Caki2 (cell line): Measurements from ENCODE around the gene ADRM1. TPM values are rescaled to one million over a fixed set of nuclear protein-coding genes. Genes with fewer than 3 reads are reported as not detected.

ENCODE experiments used
- DNase-seq: peaks from one replicate; pipeline ENCODE4 v3.0.0-alpha.2; 2015; ENCODE audit warnings: low read depth
- in situ Hi-C: cut with HindIII; loops from 2 replicates; pipeline ENCODE4 v1.10.0; 2016; ENCODE audit warnings: low sequenced_read_pairs, low pct_unique_long_range_greater_than_20kb, mixed read lengths
- total RNA-seq: library from RNA; depleted of rRNA; stranded (reverse); fragments of >200 nt; shearing (Covaris generic); gene quantifications from 2 replicates; pipeline ENCODE4 v1.2.3, GENCODE V29; 2014; ENCODE audit warnings: low replicate concordance; rRNA removed

ADRM1 gene, protein sequence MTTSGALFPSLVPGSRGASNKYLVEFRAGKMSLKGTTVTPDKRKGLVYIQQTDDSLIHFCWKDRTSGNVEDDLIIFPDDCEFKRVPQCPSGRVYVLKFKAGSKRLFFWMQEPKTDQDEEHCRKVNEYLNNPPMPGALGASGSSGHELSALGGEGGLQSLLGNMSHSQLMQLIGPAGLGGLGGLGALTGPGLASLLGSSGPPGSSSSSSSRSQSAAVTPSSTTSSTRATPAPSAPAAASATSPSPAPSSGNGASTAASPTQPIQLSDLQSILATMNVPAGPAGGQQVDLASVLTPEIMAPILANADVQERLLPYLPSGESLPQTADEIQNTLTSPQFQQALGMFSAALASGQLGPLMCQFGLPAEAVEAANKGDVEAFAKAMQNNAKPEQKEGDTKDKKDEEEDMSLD
- 213 and 243 TPM in 2 replicates for total RNA-seq

DNA sequence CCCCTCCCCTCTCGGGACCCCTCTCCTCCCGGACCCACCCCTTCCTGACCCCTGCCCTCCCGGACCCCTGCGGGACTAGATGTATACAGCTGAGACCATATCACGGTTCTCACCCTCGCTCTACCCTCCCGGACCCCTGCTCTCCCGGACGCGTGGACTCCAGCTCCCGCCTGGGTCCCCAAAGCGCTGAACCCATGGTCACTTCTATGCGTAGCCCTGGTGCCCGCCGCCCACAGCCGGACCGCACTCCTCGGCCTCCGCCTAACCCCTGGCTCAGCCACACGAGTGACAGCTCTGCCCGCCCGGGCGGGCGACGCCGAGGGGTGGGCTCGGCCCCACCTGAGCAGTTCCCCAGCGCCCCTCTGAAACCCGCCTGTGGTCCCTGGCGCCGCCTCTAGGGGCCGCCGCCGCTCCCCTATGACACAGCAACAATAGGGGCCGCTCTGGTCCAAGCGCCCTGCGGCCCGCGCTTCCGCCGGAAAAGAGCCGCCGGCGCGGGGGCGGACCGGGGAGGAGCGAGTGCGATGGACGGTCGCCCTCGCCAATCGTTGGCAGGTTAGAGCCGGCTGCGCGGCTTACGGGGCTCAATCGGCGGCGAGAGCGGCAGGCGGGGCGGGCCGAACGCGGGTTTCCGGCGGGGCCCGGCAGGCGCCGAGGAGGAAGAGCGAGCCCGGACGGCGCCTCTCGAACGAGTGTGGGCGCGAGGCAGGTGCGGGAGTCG lies at the start of gene ADRM1:
Gene ADRM1 (plus strand): TSS at position 657 of the 721 bp plus-strand sequence. CDS start 572 bp downstream, outside the sequence.
- DNase-seq, result peak; percentile 99
- in situ Hi-C loops, result no loop called here

DNA sequence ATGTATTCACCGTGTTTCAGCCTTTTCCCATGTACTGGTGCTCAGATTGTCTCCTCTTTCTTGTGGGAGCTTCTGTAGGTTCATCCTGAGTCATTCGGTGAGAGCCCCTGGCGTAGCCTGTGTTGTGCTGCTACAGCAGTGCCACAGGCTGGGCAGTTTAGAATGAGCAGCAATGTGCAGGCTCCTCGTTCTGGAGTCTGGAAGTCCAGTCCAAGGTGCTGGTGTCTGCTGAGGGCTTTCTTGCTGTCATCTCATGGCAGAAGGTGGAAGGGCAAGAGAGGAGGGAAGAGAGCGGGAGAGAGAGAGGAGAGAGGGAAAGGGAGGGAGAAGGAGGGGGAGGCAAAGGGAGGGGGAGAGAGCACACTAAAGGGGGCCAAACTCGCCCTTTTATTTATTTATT lies 49.4 kb upstream of the ADRM1 start:
- in situ Hi-C loops, result no loop called here
- no peak for DNase-seq

DNA sequence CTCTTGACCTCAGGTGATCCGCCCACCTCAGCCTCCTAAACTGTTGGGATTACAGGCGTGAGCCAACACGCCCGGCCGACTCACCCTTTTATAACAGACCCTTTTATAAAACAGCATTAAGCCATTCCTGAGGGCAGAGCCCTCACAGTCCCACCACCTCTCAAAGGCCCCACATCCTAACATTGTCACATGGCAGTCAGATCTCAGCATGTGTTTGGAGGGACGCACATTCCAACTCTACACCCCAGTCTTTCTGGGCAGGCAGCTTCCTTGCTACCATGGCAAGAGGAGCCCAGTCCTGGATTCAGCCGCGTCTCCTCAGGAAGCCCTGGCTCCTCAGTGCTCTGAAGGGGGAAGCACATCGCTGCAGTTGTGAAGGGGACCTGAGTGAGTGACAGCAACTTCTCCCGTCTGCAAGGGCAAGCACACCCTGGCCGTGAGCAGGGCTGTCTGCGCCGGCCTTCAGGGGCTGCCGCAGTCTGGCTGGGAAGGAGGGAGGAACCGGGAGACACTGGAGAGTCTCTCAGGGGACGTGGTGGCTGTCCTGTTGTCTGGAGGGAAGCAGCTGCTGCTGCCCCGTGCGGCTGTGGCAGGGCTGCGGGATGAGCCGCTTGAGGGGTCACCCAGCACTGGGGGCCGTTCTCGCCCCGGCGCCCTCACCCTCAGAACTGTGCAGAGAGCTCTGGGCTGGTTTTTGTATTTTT lies 48.6 kb upstream of the ADRM1 start:
- in situ Hi-C loops, result no loop called here
- no peak for DNase-seq

DNA sequence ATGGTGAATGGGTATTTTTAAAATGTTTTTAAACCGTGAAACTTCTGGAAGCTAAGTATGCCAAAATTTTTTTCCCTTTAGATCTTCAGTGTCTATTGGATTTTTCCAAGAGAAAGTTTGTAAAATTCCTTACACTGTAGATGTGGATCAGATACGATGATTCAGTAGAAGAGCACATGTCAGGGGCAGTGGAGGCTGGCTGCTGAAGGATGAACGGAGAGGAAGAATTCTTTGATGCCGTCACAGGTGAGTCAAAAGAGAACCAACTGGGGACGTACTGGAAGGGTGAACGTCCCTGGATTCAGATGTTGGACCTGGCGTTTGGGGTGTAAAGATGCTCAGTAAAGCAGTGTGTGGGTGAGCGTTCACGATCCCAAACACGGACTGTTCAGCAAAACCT lies 46.8 kb upstream of the ADRM1 start:
- no peak for DNase-seq
- in situ Hi-C loops, result no loop called here

DNA sequence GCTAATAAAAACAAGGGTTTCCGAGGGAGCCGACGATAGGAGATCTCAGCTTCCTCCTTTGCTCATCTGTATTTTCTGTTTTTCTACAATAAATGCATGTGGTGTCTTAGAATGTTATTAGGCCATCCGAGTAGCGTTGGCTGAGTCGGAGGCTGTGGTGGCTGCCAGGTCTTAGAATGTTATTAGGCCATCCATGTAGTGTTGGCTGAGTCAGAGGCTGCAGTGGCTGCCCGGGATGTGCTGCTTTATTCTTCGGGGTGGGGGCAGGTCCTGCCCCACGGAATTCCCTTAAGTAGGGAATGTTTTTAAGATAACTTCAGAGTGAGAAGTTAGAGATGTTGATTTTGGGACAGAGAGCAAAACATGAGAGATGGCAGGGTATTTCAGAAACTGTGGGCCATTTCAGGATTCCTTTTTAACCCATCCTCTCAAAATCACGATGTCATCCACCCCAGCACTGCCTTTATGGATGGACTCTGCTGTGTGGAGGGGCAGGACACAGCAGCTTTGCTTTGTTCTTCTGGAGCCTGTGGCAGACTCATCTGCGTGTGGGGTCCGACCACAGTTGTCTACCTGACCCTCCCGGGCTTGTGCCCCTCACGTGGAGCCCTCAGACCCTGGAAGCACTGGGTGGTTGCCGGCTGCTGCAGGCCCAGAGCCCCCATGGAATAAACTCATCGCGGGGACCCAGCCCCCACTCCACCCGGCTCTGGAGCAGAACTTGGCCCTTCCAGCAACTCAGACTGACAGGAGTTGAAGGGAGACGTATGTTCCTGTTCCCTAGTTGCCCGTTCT lies 44.1 kb upstream of the ADRM1 start:
- in situ Hi-C loops, result no loop called here
- DNase-seq, result no peak

DNA sequence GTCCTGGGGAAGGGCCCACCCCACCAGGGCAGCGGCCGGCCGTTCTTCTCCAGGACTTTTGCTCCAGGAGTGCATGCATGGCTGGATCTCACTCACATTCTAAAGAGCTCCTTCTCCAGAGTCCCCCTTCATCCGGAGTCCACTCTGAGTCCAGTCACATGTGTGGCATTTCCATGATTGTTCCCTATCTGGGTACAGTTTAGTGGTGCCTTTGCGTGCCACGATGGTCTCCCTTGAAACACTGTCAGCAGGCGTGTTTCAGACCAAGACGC lies 43.6 kb upstream of the ADRM1 start:
- no peak for DNase-seq
- in situ Hi-C loops, result no loop called here

DNA sequence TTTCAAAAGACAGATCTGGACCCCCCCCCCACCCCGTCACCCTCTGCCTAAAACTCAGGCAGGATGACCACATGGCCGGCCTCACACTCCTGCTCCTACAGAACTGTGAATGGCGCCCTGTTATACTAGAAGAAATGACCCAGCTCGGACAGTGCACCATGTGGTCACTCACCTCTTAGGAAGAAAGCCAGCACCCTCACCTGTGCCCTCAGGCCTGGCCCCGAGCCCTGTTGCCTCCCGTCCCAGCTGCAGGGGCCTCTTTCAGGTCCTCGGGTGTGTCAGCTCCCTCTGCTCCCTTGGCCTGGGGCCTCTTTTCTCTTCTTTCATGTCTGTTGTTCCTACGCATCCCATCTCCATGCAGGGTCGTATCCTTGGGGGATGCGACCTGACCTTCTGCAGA lies 40.7 kb upstream of the ADRM1 start:
- no peak for DNase-seq
- in situ Hi-C loops, result no loop called here

DNA sequence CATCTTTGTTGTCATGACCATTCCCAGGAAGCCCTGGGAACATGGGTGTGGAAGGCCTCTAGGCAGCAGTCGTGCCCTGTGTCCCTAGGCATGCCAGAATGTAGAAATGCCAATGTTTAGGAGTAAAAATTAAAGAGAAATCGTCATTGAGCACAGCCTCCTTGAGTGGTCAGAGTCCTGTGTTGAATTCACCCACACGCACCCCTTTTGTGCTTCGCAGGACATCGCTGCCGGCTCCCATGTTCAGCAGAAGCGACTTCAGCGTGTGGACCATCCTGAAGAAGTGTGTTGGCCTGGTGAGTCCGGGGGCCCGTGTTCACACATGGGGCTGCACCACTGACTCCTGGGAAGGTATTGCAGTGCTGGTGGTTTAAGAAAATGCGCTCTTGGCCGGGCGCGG lies 39.4 kb upstream of the ADRM1 start:
- no peak for DNase-seq
- in situ Hi-C loops, result no loop called here

DNA sequence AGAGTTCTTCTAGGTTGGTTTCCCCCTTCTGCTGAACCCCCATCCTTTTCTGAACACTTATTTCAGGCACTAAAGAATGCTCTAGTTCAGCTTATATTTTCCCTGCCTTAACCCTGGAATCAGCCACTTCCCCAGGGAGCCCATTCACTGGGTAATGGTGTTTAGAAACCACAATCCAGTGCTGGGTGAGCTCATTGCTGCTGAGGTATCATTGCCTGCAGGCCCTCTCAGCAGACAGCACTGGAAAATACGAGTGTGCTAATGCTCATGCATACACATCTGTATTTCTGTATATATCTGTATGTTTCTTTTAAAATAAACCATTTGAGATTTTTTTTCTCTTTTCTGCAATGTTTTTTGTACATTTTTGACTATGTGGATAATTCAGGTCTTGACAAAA lies 37.4 kb upstream of the ADRM1 start:
- in situ Hi-C loops, result no loop called here
- DNase-seq, result no peak

DNA sequence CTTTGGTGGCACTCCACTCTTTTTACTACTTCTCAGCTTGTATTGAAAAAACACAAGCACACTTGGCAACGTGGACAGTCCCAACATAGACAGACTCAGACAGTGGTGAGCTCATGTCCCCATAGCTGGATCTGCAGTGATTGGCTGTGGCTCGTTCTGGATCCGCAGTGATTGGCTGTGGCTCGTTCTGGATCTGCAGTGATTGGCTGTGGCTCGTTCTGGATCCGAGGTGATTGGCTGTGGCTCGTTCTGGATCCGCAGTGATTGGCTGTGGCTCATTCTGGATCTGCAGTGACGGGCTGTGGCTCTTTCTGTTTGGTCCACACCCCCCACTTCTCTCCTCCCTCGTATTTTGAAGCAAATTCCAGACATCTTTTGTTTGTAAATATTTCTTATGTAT lies 36.5 kb upstream of the ADRM1 start:
- in situ Hi-C loops, result no loop called here
- DNase-seq, result no peak

DNA sequence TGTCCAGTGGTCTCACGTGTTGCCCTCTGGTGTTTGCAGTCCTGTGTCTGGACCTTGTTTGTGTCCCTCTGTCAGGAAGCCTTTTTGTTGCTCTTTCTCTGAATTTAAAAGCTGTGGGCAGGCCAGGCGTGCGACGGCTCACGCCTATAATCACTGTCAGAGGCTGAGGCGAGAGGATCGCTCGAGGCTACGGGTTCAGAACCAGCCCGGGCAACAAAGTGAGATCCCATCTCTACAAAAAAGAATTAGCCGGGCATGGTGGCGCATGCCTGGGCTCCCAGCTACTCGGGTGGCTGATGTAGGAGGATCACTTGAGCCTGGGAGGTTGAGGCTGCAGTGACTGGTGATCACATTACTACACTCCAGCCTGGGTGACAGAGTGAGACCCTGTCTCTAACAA lies 35.9 kb upstream of the ADRM1 start:
- in situ Hi-C loops, result no loop called here

DNA sequence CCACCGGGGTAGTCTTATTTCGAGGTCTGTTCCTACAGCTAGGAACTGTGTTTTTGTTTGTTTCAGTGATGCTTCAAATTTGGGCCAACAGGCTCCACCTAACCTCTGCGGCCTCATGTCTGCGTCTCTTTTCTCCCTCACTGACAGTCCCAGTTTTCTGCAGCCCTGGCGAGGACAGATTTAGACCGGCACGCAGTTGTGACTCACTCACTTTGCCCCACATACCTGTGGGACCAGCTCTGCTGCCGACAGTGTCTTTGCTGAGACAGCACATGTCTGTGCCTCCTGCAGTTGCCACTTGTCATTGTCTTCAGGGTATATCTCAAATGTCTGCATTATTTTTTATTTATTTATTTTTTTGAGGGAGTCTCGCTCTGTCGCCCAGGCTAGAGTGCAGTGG lies 35.3 kb upstream of the ADRM1 start:
- no peak for DNase-seq
- in situ Hi-C loops, result no loop called here

More for the DNA sequence above, 35.9 kb upstream of the ADRM1 start:
- no peak for DNase-seq

DNA sequence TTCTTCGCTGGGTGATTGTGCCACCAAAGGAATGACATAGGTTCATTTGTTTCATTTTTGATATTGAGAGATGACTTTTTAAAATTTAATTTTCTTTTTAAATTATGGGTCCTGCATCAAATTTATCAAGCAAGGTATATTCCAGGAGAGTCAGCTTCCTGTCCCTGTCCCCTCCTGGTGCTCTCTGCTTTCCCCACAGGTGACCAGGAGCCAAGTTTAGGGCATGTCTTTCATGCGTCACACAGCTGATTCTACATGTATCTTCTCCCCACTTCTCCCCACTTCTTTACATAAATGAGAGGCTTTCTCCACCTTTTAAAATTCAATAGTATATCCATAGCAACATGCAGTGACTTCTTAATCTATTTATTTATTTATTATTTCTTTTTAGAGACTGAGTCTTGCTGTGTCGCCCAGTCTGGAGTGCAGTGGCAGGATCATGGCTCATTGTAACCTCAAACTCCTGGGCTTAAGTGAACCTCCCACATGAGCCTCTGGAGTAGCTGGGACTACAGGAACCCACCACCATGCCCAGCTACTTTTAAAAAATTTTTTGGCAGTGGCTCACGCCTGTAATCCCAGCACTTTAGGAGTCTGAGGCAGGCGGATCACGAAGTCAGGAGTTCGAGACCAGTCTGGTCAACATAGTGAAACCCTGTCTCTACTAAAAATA lies 34.4 kb upstream of the ADRM1 start:
- DNase-seq, result no peak
- in situ Hi-C loops, result no loop called here

DNA sequence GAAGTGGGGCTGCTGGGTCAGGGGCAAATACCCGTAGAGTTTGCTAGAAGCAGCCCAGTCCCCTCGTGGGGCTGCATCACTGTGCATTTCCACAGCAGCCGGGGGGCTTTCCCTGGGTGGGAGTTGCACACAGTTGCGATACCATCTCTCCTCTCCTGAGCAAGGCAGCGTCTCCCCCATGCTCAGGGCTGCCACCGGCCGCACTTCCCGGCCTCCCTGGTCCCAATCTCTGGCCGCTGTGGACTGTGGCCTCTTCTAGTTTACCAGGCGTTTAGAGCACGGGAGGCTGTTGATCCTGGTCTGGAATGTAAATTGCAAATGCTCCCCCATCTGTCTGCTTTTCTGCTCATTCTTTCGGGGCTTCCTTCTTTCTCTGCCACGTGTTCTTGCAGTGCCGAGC lies 33.4 kb upstream of the ADRM1 start:
- no peak for DNase-seq
- in situ Hi-C loops, result no loop called here

DNA sequence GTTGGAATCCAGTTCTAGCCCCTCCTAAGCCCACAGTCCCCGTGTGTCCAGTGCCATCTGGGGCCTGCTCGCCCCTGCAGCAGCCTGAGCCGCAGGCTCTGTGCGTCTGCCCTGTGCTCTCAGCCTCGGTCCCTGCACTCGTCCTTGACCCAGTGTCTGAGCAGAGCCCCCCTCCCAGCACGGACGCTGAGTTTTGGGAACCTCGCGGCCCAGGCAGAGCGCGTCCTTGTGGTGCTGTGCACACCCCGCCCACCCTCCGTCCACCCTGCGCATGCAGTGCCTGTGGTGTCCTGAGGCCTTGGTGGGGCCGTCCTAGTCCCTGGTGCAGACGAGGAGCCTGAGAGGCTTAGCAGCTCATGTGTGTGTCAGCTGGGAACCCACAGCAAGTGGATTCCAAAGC lies 32.9 kb upstream of the ADRM1 start:
- no peak for DNase-seq
- in situ Hi-C loops, result no loop called here

DNA sequence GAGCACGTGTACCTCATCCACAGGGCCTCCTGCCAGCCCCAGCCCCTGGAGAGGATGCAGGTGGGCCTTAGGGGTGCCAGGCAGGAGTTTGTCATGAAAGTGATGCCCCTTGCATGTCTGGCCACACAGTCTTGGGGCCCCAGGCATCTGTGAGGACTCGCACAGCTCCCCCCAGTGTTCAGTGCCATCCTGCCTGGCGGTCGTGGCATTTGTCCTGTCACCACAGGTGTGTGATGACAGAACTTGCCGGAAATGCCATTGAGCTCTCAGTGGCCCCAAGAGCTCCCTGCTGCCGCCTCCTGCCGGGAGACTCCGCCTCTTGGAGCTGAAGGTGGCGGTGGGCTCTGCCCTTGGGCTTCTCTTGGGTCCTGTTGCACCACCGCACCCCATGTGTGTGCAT lies 30.6 kb upstream of the ADRM1 start:
- no peak for DNase-seq
- in situ Hi-C loops, result no loop called here

DNA sequence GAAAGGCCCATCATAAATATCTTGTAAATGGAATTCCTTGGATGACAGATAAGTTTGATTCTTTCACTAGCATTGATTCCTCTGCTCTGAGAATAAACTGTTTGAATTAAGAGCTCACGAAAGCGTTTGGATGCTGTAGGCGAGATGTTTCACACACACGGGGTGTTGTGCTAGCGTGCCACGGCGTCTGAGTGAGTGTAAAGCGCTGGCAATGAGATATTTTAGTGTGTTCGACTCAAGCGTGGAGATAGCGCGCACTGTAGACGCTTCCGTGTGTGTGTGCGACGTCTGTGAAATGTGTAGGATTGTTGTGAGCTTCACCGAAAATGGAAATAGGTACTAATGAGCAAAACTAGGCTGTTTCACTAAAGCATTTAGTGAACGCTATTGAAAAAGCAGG lies 29.4 kb upstream of the ADRM1 start:
- DNase-seq, result no peak
- in situ Hi-C loops, result no loop called here

DNA sequence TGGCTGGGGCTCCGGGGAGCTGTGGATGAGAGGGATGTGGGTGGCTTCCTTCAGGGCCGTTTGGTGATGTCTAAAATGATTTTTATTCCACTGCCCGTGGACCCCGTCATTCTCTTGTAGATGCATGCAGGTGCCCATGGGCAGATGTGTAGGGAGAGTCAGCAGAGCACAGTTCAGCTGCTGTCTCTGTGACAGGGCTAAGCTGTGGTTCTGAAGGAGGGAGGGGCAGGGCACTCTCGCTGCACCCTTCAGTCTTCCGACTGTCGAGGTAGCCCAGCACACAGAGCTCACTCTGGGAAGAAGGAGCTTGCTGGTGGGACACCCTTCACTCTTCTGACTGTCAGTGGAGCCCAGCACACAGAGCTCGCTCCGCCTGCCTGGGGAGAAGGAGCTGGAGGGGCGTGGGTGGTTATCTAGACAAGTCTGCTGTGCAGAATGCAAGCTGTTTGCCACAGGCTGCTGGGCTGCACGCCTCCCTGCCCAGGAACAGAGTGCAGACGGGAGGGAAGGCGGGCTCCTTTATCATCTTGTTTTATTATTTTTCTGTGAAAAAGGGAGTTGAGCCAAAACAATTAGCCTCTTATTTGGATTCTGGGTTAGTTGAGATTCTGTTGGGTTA lies 28.4 kb upstream of the ADRM1 start:
- in situ Hi-C loops, result no loop called here
- DNase-seq, result peak; percentile 65
